Ovary (tissue), 3 donors: ENCODE results near the gene NINJ1.

Experiments
- EP300 ChIP-seq: sonication (generic); formaldehyde crosslinking; IDR thresholded peaks from one replicate; pipeline ENCODE4 v1.6.1; 2017; ENCODE audit warnings: antibody characterized with exemption
- POLR2A ChIP-seq: fragments of 450-650 bp; IDR thresholded peaks from one replicate; pipeline ENCODE4 v1.6.1; 2017; ENCODE audit warnings: antibody characterized with exemption, mild to moderate bottlenecking, moderate library complexity
- TF ChIP-seq, protein P1 (sequence below), 3 donors: fragments of 450-650 bp in 2 of 3; fragments of 200-600 bp in 1 of 3; IDR thresholded peaks; one replicate each; pipeline versions ENCODE4 v1.5.1 to v1.8.0; 2016 to 2022; ENCODE audit warnings: antibody characterized with exemption in 3 of 3, mild to moderate bottlenecking in 1 of 3
- donor health status: DM: no; HTN: no; CAD: no.

GRCh38 chr9:93089024-93089423, 45.0 kb downstream of the NINJ1 start:
- TF ChIP-seq, protein P1, sequence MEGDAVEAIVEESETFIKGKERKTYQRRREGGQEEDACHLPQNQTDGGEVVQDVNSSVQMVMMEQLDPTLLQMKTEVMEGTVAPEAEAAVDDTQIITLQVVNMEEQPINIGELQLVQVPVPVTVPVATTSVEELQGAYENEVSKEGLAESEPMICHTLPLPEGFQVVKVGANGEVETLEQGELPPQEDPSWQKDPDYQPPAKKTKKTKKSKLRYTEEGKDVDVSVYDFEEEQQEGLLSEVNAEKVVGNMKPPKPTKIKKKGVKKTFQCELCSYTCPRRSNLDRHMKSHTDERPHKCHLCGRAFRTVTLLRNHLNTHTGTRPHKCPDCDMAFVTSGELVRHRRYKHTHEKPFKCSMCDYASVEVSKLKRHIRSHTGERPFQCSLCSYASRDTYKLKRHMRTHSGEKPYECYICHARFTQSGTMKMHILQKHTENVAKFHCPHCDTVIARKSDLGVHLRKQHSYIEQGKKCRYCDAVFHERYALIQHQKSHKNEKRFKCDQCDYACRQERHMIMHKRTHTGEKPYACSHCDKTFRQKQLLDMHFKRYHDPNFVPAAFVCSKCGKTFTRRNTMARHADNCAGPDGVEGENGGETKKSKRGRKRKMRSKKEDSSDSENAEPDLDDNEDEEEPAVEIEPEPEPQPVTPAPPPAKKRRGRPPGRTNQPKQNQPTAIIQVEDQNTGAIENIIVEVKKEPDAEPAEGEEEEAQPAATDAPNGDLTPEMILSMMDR (IDR thresholded peaks at IDR 0.05) = no peak
- TF ChIP-seq POLR2A (no peak), EP300 (no peak)
